ENCODE results near the gene FAM174C. TPM values are rescaled to one million over a fixed set of nuclear protein-coding genes. Genes with fewer than 3 reads are reported as not detected.

Gene FAM174C
- total RNA-seq, 1 donor from 2014 or later = 32.7 TPM

DNA sequence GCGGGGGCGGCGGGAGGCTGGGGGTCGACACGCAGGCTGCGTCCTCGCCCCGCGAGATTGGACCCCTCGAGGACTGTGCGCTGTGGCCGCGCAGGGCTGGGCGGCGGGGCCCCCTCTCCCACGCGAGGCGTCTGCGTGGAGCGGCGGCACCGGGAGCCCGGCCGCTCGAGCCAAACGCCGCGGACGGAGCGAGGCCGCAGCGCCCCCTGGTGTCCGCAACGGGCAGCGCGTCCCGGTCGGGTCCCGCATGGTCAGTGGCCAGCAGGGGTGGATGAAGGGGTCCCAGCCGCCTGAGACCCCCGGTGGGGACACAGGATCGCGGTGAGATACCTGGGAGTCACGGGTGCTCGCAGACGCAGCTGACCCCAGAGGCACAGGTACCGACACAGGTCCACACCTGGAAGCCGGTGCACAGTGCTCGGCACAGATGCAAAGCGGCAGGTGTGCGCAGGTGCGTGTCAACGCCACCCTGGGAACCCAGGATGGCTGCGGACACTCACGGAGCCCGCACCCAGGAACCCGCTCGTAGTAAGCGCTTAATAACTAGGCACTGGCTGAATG, 8.3 kb upstream of the FAM174C start:
- peaks cover 74% of the 10 kb centered on the region for H3K4me1 Mint-ChIP-seq (ENCODE audit: low read depth)
- DNase-seq (ENCODE audit: low spot score) = no peak
- TF ChIP-seq, protein P1, sequence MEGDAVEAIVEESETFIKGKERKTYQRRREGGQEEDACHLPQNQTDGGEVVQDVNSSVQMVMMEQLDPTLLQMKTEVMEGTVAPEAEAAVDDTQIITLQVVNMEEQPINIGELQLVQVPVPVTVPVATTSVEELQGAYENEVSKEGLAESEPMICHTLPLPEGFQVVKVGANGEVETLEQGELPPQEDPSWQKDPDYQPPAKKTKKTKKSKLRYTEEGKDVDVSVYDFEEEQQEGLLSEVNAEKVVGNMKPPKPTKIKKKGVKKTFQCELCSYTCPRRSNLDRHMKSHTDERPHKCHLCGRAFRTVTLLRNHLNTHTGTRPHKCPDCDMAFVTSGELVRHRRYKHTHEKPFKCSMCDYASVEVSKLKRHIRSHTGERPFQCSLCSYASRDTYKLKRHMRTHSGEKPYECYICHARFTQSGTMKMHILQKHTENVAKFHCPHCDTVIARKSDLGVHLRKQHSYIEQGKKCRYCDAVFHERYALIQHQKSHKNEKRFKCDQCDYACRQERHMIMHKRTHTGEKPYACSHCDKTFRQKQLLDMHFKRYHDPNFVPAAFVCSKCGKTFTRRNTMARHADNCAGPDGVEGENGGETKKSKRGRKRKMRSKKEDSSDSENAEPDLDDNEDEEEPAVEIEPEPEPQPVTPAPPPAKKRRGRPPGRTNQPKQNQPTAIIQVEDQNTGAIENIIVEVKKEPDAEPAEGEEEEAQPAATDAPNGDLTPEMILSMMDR (IDR thresholded peaks at IDR 0.05) = peak; percentile 98
- H3K4me3 Mint-ChIP-seq (ENCODE audit: unreplicated experiment) = peak overlapping the region; percentile 9
- H3K27ac Mint-ChIP-seq (ENCODE audit: unreplicated experiment) = peak overlapping the region; percentile 74
- no peaks in the 10 kb centered on the region for H3K27me3 Mint-ChIP-seq (ENCODE audit: low read depth)
- H3K9me3 Mint-ChIP-seq (ENCODE audit: low read depth) = no peaks in the 10 kb centered on the region
- H3K36me3 Mint-ChIP-seq (ENCODE audit: low read depth) = peaks cover 17% of the 10 kb centered on the region

DNA sequence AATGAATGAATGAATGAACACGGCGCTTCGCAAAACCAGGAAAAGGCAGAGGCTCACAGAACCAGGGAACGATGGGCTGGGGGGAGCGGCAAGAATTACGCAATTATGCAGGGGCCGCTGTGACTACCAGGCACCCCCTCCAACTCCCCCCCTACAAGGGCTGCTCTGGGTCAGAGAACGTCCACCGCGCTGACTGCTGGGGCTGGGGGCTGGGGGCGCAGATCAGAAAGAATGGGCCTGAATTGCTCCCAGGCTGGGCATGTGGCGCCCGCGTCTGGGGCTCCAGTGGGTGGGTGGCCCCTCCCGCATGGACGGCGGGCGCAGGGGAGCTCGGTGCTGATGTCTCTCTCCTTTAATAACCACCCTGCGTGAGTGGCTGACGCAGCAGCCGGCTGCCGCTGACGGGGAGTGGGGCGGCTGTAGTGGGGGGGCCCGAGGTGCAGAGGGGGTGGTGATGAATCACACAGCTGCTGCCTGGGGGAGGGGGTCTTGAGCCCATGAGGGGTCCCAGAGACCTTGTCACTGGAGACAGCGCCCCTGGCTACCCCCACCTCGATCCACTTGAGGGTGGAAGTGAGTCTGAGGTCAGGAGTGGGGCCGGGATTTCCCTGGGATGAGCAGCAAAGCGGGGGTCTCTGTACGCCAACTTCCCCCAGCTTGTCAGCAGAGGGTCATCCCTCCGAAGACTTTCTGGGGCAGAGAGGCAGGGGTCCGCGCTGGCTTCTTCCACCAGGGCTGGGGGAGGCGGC, 7.7 kb upstream of the FAM174C start:
- no peak for DNase-seq (ENCODE audit: low spot score)

DNA sequence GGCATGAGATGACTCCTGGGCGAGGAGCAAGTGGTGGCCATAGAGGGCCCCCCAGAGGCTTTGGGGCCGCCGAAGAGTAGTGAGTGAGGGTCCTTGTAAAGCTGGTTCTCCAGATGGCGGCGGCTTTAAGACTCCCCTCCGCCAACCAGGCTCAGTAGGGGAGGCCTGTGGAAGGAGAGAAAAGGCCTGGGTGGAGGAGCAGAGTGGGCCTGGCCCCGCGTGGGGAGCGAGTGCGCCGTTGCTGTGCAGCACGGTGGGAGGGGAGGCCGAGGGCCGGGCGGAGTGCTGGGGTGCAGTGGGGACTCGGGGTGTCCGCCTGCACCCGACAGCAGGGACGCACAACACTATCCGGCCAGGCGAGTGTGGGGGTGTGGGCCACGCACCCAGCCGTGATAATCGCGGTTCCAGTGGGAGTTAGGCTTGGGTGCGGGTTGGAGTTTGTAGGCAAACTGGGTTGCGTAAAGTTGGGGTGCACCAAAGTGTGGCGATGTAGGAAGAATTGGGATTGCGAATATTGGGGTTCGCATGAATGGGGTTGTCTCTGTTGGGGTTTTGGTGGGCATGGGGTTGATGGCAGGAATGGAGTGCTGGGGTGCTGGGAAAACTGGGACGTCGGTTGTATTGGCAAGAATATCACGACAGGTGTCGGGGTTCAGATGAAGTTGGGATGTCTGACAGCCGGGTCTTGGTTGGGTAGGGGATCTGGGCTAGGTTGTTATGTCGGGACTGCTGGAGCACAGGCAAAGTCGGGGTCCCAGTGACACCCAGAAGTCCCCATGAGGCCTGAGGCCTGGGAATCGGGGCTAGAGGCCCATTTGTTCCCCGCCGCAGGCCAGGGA, 6.9 kb upstream of the FAM174C start:
- TF ChIP-seq, protein P1 (IDR thresholded peaks at IDR 0.05) = no peak
- peaks cover 27% of the 10 kb centered on the region for H3K36me3 Mint-ChIP-seq (ENCODE audit: low read depth)
- DNase-seq (ENCODE audit: low spot score) = no peak
- no peak overlapping the region for H3K4me3 Mint-ChIP-seq (ENCODE audit: unreplicated experiment)
- peak overlapping the region; percentile 84 for H3K27ac Mint-ChIP-seq (ENCODE audit: unreplicated experiment)
- no peaks in the 10 kb centered on the region for H3K9me3 Mint-ChIP-seq (ENCODE audit: low read depth)
- H3K27me3 Mint-ChIP-seq (ENCODE audit: low read depth) = no peaks in the 10 kb centered on the region
- H3K4me1 Mint-ChIP-seq (ENCODE audit: low read depth) = peaks cover 72% of the 10 kb centered on the region

More for the DNA sequence above, 7.7 kb upstream of the FAM174C start:
- H3K4me1 Mint-ChIP-seq (ENCODE audit: low read depth) = peaks cover 74% of the 10 kb centered on the region
- no peak overlapping the region for H3K4me3 Mint-ChIP-seq (ENCODE audit: unreplicated experiment)
- H3K9me3 Mint-ChIP-seq (ENCODE audit: low read depth) = no peaks in the 10 kb centered on the region
- peak overlapping the region; percentile 74 for H3K27ac Mint-ChIP-seq (ENCODE audit: unreplicated experiment)
- TF ChIP-seq, protein P1 (IDR thresholded peaks at IDR 0.05) = no peak
- H3K27me3 Mint-ChIP-seq (ENCODE audit: low read depth) = no peaks in the 10 kb centered on the region
- H3K36me3 Mint-ChIP-seq (ENCODE audit: low read depth) = peaks cover 21% of the 10 kb centered on the region

DNA sequence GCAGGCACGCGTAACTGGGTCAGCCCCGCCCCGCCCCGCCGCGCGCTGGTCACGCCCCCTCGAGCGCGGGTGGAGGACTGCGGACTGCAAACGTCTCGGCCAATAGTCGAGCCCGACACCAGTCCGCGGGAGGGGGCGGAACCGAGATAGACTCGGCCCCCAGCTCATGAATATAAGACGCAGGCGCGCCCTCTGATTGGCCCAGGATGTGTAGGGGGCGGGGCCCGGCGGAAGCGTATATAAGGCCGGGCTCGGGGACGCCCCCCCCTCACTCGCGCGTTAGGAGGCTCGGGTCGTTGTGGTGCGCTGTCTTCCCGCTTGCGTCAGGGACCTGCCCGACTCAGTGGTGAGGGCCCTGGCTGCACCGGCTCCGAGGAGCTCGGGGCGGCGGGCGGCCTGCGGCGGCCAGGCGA, 6.3 kb upstream of the FAM174C start, which contains the start of gene CIRBP:
CIRBP (plus strand) TSS at position 268 of the 413 bp plus-strand sequence. CDS start 1,602 bp downstream, outside the sequence.
- TF ChIP-seq, protein P1 (IDR thresholded peaks at IDR 0.05) = no peak
- peak; percentile 100 for DNase-seq (ENCODE audit: low spot score)
- peaks cover 77% of the 10 kb centered on the region for H3K4me1 Mint-ChIP-seq (ENCODE audit: low read depth)
- peak within 1 kb of the TSS; percentile 84 for H3K4me3 Mint-ChIP-seq (ENCODE audit: unreplicated experiment)
- peaks cover 33% of the 10 kb centered on the region for H3K36me3 Mint-ChIP-seq (ENCODE audit: low read depth)
- H3K27ac Mint-ChIP-seq (ENCODE audit: unreplicated experiment) = peak within 1 kb of the TSS; percentile 93
- H3K9me3 Mint-ChIP-seq (ENCODE audit: low read depth) = no peaks in the 10 kb centered on the region
- no peaks in the 10 kb centered on the region for H3K27me3 Mint-ChIP-seq (ENCODE audit: low read depth)

Measured in chondrocyte (in vitro differentiated cells).